Measurements from ENCODE around the gene SSX2B.
"Not testable (repeated sequence)": the region's sequence is repeated elsewhere in the genome, so short reads cannot be mapped to it uniquely, and the experiment has no call there.

- TF ChIP-seq CTCF, POLR2AphosphoS5, POLR2A (IDR thresholded peaks at IDR 0.05): not testable (repeated sequence)
These were observed 22.5 kb downstream of the SSX2B start for GRCh38 chrX:52773504-52773903.
